GM23338 (cell line): ENCODE measurements around the gene SEMA6D. TPM values are rescaled to one million over a fixed set of nuclear protein-coding genes. Genes with fewer than 3 reads are reported as not detected.

Experiments
- ATAC-seq: fragments of 200-7000 bp; cut with Tn5 transposase; 3 replicates; pipeline ENCODE4 v1.9.1; 2020
- DNase-seq: peaks from one replicate; pipeline ENCODE4 v3.0.0-alpha.2; 2015; ENCODE audit warnings: low spot score
- H2AFZ ChIP-seq: fragments of 200-600 bp; sonication (generic); 2 replicates; pipeline ENCODE4 v1.8.0; 2016; ENCODE audit warnings: antibody characterized with exemption, mild to moderate bottlenecking, moderate library complexity
- H3F3A ChIP-seq: fragments of 200-600 bp; sonication (generic); replicated peaks from 2 replicates; pipeline ENCODE4 v1.8.0; 2017; ENCODE audit warnings: antibody characterized with exemption, mixed run types, low read depth
- H3K27ac ChIP-seq: fragments of 200-600 bp; sonication (generic); 2 replicates; pipeline ENCODE4 v1.6.1; 2016; ENCODE audit warnings: low read depth
- H3K27me3 ChIP-seq: fragments of 200-600 bp; sonication (generic); 2 replicates; pipeline ENCODE4 v1.8.0; 2016; ENCODE audit warnings: mild to moderate bottlenecking, mixed run types, moderate library complexity; ENCODE audit not compliant: insufficient read depth
- H3K36me3 ChIP-seq: fragments of 200-600 bp; sonication (generic); 2 replicates; pipeline ENCODE4 v1.8.0; 2016; ENCODE audit warnings: mild to moderate bottlenecking; ENCODE audit not compliant: insufficient read depth
- H3K4me1 ChIP-seq: fragments of 200-600 bp; sonication (generic); 2 replicates; pipeline ENCODE4 v1.8.0; 2016; ENCODE audit warnings: mild to moderate bottlenecking, moderate library complexity; ENCODE audit not compliant: insufficient read depth
- H3K4me2 ChIP-seq: fragments of 200-600 bp; sonication (generic); 2 replicates; pipeline ENCODE4 v1.7.1; 2017; ENCODE audit warnings: mixed run types
- H3K4me3 ChIP-seq: fragments of 200-600 bp; sonication (generic); 2 replicates; pipeline ENCODE4 v1.6.1; 2016; ENCODE audit warnings: mixed run types
- H3K79me2 ChIP-seq: fragments of 200-600 bp; sonication (generic); replicated peaks from 2 replicates; pipeline ENCODE4 v1.8.0; 2017; ENCODE audit warnings: mild to moderate bottlenecking; ENCODE audit not compliant: insufficient read depth
- H3K9me2 ChIP-seq: fragments of 200-600 bp; sonication (generic); 2 replicates; pipeline ENCODE4 v1.8.0; 2017; ENCODE audit not compliant: insufficient read depth
- H4K20me1 ChIP-seq: fragments of 200-600 bp; sonication (generic); replicated peaks from 2 replicates; pipeline ENCODE4 v1.8.0; 2017; ENCODE audit warnings: mild to moderate bottlenecking; ENCODE audit not compliant: insufficient read depth
- H3K27ac Mint-ChIP-seq: 2 replicates; pipeline ENCODE4 v1.8.0; 2020; ENCODE audit warnings: inconsistent platforms, mild to moderate bottlenecking, moderate library complexity, mixed read lengths
- H3K27me3 Mint-ChIP-seq: 3 replicates; pipeline ENCODE4 v1.8.0; 2022; ENCODE audit warnings: low read depth, mild to moderate bottlenecking, moderate library complexity, mixed read lengths, inconsistent platforms; ENCODE audit not compliant: insufficient read depth, poor library complexity
- H3K36me3 Mint-ChIP-seq: 3 replicates; pipeline ENCODE4 v1.8.0; 2021; ENCODE audit warnings: low read depth, mild to moderate bottlenecking, inconsistent platforms, moderate library complexity, mixed read lengths
- H3K4me1 Mint-ChIP-seq: 3 replicates; pipeline ENCODE4 v1.8.0; 2020; ENCODE audit warnings: mild to moderate bottlenecking, inconsistent platforms, mixed read lengths
- H3K4me3 Mint-ChIP-seq: 3 replicates; pipeline ENCODE4 v1.8.0; 2021; ENCODE audit warnings: moderate library complexity, mild to moderate bottlenecking, inconsistent platforms, mixed read lengths
- H3K9me3 Mint-ChIP-seq: 3 replicates; pipeline ENCODE4 v1.8.0; 2020; ENCODE audit warnings: moderate library complexity, mild to moderate bottlenecking, inconsistent platforms, mixed read lengths
- CREB1 ChIP-seq: fragments of 250-450 bp; sonication (Bioruptor Pico); IDR thresholded peaks from 2 replicates; pipeline ENCODE4 v1.5.0; 2020; ENCODE audit warnings: low read depth, mild to moderate bottlenecking, moderate library complexity
- CTCF ChIP-seq, 2 experiments: fragments of 200-600 bp in 1 of 2; sonication (generic) in 1 of 2; conservative IDR thresholded peaks; 2 replicates each; pipeline versions ENCODE4 v1.5.1 to v1.6.1; 2016 to 2017; ENCODE audit warnings: antibody characterized with exemption in 2 of 2, low read depth in 2 of 2, mild to moderate bottlenecking in 2 of 2, moderate library complexity in 1 of 2
- ETS1 ChIP-seq: IDR thresholded peaks from 2 replicates; pipeline ENCODE4 v1.6.1; 2016; ENCODE audit warnings: antibody characterized with exemption
- EZH2 ChIP-seq: fragments of 200-600 bp; sonication (generic); IDR thresholded peaks from one replicate; pipeline ENCODE4 v1.8.0; 2017; ENCODE audit warnings: antibody characterized with exemption, mild to moderate bottlenecking, low read depth; ENCODE audit not compliant: unreplicated experiment
- EZH2phosphoT487 ChIP-seq: fragments of 200-600 bp; sonication (generic); IDR thresholded peaks from one replicate; pipeline ENCODE4 v1.8.1; 2018; ENCODE audit warnings: antibody characterized with exemption; ENCODE audit not compliant: unreplicated experiment
- JUNB ChIP-seq: IDR thresholded peaks from one replicate; pipeline ENCODE4 v1.6.1; 2016; ENCODE audit warnings: antibody characterized with exemption; ENCODE audit not compliant: unreplicated experiment
- NANOG ChIP-seq: IDR thresholded peaks from 2 replicates; pipeline ENCODE4 v1.6.1; 2016; ENCODE audit warnings: antibody characterized with exemption, borderline replicate concordance
- POLR2AphosphoS5 ChIP-seq: IDR thresholded peaks from 2 replicates; pipeline ENCODE4 v1.6.1; 2016; ENCODE audit warnings: antibody characterized with exemption, low read depth
- REST ChIP-seq: IDR thresholded peaks from one replicate; pipeline ENCODE4 v1.6.1; 2018; ENCODE audit warnings: antibody characterized with exemption; ENCODE audit not compliant: unreplicated experiment
- STAT1 ChIP-seq: IDR thresholded peaks from one replicate; pipeline ENCODE4 v1.6.1; 2016; ENCODE audit warnings: antibody characterized with exemption; ENCODE audit not compliant: unreplicated experiment
- ZNF114 ChIP-seq: fragments of 250-450 bp; sonication (Bioruptor Pico); IDR thresholded peaks from 2 replicates; pipeline ENCODE4 v1.5.0; 2020; ENCODE audit warnings: mild to moderate bottlenecking, moderate library complexity
- ZNF331 ChIP-seq: fragments of 250-450 bp; sonication (Bioruptor Pico); IDR thresholded peaks from 2 replicates; pipeline ENCODE4 v1.5.0; 2020; ENCODE audit warnings: low read depth, mild to moderate bottlenecking, moderate library complexity
- polyA plus RNA-seq: library from polyadenylated mRNA; unstranded; fragments of >200 nt; fragmentation: Nextera tagmentation; extraction: Ambion mirVana; gene quantifications from 2 replicates; pipeline ENCODE4 v1.2.1, GENCODE V29; 2016
- total RNA-seq: library from RNA; depleted of rRNA; stranded (reverse); fragments of >200 nt; shearing (Covaris generic); gene quantifications from 2 replicates; pipeline ENCODE4 v1.2.3, GENCODE V29; 2014
- TF ChIP-seq, protein P1 (sequence below): fragments of 250-450 bp; sonication (Bioruptor Pico); IDR thresholded peaks from 2 replicates; pipeline ENCODE4 v1.5.0; 2020; ENCODE audit warnings: mild to moderate bottlenecking, moderate library complexity

The SEMA6D gene
- total and polyA plus RNA-seq, 2 experiments from 2014 or later: 0.37 to 0.97 TPM

- Histone ChIP-seq H3K36me3 (no peaks in the 10 kb centered on the region), H3F3A (no peaks in the 10 kb centered on the region), H2AFZ (0 out of 2 replicates have a peak overlapping the region, but pooled peaks have one; percentile 20), H3K9me2 (peaks cover 3% of the 10 kb centered on the region; the same call in 1 of the 2 replicates), H3K4me2 (peak overlapping the region; percentile 31; the same call in 1 of the 2 replicates), H3K4me3 (no peak overlapping the region), H4K20me1 (no peaks in the 10 kb centered on the region), H3K79me2 (no peaks in the 10 kb centered on the region), H3K27ac (no peak overlapping the region), H3K4me1 (peaks cover 14% of the 10 kb centered on the region), H3K27me3 (no peaks in the 10 kb centered on the region)
- peaks cover 10% of the 10 kb centered on the region; the same call in 2 of the 3 replicates for H3K9me3 Mint-ChIP-seq
- peaks cover 9% of the 10 kb centered on the region for H3K36me3 Mint-ChIP-seq
- no peak overlapping the region for H3K27ac Mint-ChIP-seq
- TF ChIP-seq STAT1 (no peak), POLR2AphosphoS5 (no peak), REST (no peak), CREB1 (CRISPR knock-in tag) (no peak), NANOG (no peak), ZNF114 (CRISPR knock-in tag) (no peak), CTCF (conservative IDR thresholded peaks at IDR 0.05; ENCODE audit: low read depth in 2 of 2) (no peak), ETS1 (no peak), EZH2phosphoT487 (no peak), EZH2 (no peak), ZNF331 (CRISPR knock-in tag) (no peak), JUNB (no peak)
- TF ChIP-seq, protein P1, sequence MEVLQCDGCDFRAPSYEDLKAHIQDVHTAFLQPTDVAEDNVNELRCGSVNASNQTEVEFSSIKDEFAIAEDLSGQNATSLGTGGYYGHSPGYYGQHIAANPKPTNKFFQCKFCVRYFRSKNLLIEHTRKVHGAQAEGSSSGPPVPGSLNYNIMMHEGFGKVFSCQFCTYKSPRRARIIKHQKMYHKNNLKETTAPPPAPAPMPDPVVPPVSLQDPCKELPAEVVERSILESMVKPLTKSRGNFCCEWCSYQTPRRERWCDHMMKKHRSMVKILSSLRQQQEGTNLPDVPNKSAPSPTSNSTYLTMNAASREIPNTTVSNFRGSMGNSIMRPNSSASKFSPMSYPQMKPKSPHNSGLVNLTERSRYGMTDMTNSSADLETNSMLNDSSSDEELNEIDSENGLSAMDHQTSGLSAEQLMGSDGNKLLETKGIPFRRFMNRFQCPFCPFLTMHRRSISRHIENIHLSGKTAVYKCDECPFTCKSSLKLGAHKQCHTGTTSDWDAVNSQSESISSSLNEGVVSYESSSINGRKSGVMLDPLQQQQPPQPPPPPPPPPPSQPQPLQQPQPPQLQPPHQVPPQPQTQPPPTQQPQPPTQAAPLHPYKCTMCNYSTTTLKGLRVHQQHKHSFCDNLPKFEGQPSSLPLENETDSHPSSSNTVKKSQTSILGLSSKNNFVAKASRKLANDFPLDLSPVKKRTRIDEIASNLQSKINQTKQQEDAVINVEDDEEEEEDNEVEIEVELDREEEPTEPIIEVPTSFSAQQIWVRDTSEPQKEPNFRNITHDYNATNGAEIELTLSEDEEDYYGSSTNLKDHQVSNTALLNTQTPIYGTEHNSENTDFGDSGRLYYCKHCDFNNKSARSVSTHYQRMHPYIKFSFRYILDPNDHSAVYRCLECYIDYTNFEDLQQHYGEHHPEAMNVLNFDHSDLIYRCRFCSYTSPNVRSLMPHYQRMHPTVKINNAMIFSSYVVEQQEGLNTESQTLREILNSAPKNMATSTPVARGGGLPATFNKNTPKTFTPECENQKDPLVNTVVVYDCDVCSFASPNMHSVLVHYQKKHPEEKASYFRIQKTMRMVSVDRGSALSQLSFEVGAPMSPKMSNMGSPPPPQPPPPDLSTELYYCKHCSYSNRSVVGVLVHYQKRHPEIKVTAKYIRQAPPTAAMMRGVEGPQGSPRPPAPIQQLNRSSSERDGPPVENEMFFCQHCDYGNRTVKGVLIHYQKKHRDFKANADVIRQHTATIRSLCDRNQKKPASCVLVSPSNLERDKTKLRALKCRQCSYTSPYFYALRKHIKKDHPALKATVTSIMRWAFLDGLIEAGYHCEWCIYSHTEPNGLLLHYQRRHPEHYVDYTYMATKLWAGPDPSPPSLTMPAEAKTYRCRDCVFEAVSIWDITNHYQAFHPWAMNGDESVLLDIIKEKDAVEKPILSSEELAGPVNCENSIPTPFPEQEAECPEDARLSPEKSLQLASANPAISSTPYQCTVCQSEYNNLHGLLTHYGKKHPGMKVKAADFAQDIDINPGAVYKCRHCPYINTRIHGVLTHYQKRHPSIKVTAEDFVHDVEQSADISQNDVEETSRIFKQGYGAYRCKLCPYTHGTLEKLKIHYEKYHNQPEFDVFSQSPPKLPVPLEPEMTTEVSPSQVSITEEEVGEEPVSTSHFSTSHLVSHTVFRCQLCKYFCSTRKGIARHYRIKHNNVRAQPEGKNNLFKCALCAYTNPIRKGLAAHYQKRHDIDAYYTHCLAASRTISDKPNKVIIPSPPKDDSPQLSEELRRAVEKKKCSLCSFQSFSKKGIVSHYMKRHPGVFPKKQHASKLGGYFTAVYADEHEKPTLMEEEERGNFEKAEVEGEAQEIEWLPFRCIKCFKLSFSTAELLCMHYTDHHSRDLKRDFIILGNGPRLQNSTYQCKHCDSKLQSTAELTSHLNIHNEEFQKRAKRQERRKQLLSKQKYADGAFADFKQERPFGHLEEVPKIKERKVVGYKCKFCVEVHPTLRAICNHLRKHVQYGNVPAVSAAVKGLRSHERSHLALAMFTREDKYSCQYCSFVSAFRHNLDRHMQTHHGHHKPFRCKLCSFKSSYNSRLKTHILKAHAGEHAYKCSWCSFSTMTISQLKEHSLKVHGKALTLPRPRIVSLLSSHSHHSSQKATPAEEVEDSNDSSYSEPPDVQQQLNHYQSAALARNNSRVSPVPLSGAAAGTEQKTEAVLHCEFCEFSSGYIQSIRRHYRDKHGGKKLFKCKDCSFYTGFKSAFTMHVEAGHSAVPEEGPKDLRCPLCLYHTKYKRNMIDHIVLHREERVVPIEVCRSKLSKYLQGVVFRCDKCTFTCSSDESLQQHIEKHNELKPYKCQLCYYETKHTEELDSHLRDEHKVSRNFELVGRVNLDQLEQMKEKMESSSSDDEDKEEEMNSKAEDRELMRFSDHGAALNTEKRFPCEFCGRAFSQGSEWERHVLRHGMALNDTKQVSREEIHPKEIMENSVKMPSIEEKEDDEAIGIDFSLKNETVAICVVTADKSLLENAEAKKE (CRISPR knock-in tag): no peak
- H3K27me3 Mint-ChIP-seq: peaks cover 4% of the 10 kb centered on the region
- ATAC-seq (peak; percentile 76), DNase-seq (peak; percentile 16)
- H3K4me1 Mint-ChIP-seq: peaks cover 20% of the 10 kb centered on the region
- no peak overlapping the region for H3K4me3 Mint-ChIP-seq
Observed at GRCh38 chr15:47675735-47676134, 41.6 kb upstream of the SEMA6D start.
